Measurements from ENCODE around the gene S100A10.

S100A10 gene

DNA sequence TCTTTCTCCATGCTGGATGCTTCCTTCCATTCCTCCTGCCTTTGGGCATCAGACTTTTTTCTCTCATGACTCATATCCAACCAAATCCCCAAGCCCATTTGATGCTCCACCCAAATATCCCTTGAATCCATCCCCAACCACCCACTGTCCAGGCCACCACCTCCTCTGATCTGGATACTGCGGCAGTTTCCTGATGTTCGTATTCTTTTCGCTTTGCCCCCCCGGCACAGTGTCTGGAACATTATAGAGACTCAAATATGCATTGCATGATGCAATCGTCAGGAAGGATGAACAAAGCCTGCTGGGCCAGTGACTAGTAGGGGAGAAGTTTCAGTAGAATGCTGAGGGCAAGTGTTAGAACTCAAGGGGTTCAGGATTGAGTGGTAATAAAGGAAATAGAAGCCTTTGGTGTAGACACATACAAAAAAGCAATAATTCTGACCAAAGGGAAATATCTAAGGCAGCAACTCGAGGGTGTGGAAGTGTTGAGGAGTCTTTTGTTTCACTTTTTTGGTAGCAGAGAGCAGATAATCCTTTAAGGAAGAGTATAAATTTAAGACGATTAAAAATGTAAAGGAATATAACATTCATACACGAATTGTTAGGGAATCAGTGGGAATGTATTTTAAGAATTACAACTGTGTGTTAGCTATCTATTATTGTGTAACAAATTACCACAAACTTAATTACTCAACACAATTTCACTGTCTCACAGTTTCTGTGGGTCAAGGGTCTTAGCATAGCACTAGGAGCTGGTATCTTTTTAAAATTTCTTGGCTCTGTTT, 35.7 kb upstream of the S100A10 start:
- Mint-ChIP-seq H3K27me3 (ENCODE audit: low read depth) (no peaks in the 10 kb centered on the region), H3K4me1 (peaks cover 5% of the 10 kb centered on the region), H3K4me3 (no peak overlapping the region), H3K27ac (no peak overlapping the region), H3K36me3 (ENCODE audit: low read depth) (peaks cover 39% of the 10 kb centered on the region), H3K9me3 (no peaks in the 10 kb centered on the region)
- TF ChIP-seq, protein P1, sequence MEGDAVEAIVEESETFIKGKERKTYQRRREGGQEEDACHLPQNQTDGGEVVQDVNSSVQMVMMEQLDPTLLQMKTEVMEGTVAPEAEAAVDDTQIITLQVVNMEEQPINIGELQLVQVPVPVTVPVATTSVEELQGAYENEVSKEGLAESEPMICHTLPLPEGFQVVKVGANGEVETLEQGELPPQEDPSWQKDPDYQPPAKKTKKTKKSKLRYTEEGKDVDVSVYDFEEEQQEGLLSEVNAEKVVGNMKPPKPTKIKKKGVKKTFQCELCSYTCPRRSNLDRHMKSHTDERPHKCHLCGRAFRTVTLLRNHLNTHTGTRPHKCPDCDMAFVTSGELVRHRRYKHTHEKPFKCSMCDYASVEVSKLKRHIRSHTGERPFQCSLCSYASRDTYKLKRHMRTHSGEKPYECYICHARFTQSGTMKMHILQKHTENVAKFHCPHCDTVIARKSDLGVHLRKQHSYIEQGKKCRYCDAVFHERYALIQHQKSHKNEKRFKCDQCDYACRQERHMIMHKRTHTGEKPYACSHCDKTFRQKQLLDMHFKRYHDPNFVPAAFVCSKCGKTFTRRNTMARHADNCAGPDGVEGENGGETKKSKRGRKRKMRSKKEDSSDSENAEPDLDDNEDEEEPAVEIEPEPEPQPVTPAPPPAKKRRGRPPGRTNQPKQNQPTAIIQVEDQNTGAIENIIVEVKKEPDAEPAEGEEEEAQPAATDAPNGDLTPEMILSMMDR (IDR thresholded peaks at IDR 0.05; ENCODE audit: unreplicated experiment in 3 of 3) = no peak

DNA sequence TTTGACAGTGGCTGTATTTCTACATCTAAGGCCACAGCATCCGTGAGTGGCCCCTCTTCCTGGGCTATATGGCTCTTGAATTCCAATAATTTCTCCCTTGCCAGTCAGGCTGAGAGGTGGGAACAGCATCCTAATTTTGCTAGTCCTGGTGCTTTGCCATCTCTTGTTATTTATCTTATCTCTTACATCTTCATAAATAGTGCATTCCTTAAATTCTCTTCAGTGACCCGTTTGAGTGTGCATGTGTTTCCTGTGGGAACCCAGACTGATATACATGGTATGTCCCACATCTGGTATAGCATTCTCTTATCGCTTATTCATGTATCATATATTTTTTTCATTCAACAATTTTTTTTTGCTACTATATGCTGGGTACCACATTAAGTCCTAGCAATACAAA, 33.2 kb upstream of the S100A10 start:
- Mint-ChIP-seq H3K27me3 (ENCODE audit: low read depth) (no peaks in the 10 kb centered on the region), H3K36me3 (ENCODE audit: low read depth) (peaks cover 23% of the 10 kb centered on the region), H3K27ac (no peak overlapping the region), H3K4me3 (no peak overlapping the region), H3K9me3 (no peaks in the 10 kb centered on the region), H3K4me1 (peaks cover 13% of the 10 kb centered on the region)
- TF ChIP-seq, protein P1 (IDR thresholded peaks at IDR 0.05; ENCODE audit: unreplicated experiment in 3 of 3) = no peak

DNA sequence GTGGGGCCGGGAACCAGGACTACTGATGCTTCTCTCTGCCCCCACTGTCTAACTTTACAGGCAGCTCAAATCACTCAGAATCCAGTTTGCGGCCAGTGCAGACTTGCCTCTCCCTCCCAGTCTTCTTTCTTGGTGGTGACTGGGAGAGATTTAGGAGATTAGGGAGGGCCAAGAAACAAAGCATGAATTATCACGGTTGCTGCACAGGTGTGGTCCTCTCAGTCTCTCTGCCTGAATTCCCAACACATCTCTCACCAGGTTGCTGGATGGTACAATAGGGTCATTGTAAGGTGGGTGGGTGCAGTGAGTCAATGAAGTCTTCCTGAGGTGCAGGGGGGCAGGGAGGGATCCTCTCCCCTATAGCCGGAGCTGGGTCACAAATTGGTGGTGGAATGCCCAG, 30.6 kb upstream of the S100A10 start:
- Mint-ChIP-seq H3K27ac (no peak overlapping the region), H3K27me3 (ENCODE audit: low read depth) (peaks cover 3% of the 10 kb centered on the region), H3K4me3 (no peak overlapping the region), H3K4me1 (peaks cover 15% of the 10 kb centered on the region), H3K9me3 (no peaks in the 10 kb centered on the region), H3K36me3 (ENCODE audit: low read depth) (peaks cover 6% of the 10 kb centered on the region)
- TF ChIP-seq, protein P1 (IDR thresholded peaks at IDR 0.05; ENCODE audit: unreplicated experiment in 3 of 3) = no peak

DNA sequence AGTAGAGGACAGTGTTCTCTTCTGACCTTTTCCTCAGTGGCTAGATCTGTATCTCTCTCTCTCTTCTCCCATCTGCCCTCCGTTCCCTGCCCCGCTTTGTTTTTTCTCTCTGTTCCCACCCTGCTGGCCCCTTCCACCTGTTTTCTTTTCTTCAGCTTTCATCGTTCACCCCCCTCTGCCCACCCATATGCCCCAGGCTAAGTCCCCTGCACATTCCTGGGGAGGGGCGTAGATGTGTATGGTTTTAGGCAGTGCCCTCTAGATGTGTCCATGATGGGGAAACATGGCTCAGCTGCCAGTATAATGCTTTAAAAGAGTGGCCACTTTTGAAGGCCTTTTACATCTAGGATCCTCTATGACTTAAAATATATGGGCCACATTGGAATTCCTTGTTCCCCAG, 29.6 kb upstream of the S100A10 start:
- peaks cover 3% of the 10 kb centered on the region for H3K27me3 Mint-ChIP-seq (ENCODE audit: low read depth)
- peaks cover 15% of the 10 kb centered on the region for H3K4me1 Mint-ChIP-seq
- TF ChIP-seq, protein P1 (IDR thresholded peaks at IDR 0.05; ENCODE audit: unreplicated experiment in 3 of 3) = no peak
- no peaks in the 10 kb centered on the region for H3K36me3 Mint-ChIP-seq (ENCODE audit: low read depth)
- no peaks in the 10 kb centered on the region for H3K9me3 Mint-ChIP-seq
- no peak overlapping the region for H3K4me3 Mint-ChIP-seq
- H3K27ac Mint-ChIP-seq = no peak overlapping the region

DNA sequence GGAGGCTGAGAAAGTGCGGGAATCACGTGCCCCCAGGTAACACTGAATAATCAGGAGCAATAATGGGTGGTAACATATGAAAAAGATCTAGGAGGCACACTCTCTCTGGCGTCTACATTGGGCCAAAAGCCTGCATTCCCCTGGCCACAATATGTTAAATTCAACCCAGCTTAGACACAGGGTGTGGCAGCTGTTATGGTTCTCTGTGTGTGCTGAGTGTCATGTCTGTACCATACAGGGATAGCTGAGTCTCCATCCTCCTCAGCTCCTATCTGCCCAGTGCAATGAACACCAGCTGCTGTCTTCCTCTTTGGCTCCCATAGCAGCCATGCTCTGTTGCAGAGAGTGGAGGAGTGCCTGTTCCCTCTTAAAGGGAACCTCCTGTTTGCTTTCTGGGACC, 28.8 kb upstream of the S100A10 start:
- no peak overlapping the region for H3K27ac Mint-ChIP-seq
- H3K9me3 Mint-ChIP-seq = no peaks in the 10 kb centered on the region
- no peak overlapping the region for H3K4me3 Mint-ChIP-seq
- H3K36me3 Mint-ChIP-seq (ENCODE audit: low read depth) = no peaks in the 10 kb centered on the region
- H3K27me3 Mint-ChIP-seq (ENCODE audit: low read depth) = peaks cover 3% of the 10 kb centered on the region
- H3K4me1 Mint-ChIP-seq = peaks cover 15% of the 10 kb centered on the region
- TF ChIP-seq, protein P1 (IDR thresholded peaks at IDR 0.05; ENCODE audit: unreplicated experiment in 3 of 3) = no peak

DNA sequence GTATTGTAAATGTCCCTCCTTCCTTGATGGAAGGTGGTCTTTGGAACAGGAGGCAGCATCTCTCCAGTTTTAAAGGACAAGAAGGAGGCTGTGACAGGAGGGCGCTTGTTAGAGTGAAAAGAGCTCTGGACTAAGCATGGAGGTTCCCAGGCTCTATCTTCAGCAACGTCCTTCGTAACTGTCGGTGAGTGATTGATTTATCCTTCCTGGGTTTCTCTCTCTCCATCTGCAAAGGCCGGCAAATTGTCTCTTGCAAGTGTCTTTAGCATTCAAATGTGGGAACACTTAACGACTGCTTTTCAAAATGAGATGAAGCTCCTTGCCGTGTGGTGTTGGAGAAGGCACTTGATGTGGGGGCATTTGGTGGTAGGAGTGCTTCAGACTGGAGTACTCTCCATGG, 27.9 kb upstream of the S100A10 start:
- H3K27ac Mint-ChIP-seq = no peak overlapping the region
- TF ChIP-seq, protein P1 (IDR thresholded peaks at IDR 0.05; ENCODE audit: unreplicated experiment in 3 of 3) = no peak
- peaks cover 3% of the 10 kb centered on the region for H3K27me3 Mint-ChIP-seq (ENCODE audit: low read depth)
- no peak overlapping the region for H3K4me3 Mint-ChIP-seq
- H3K36me3 Mint-ChIP-seq (ENCODE audit: low read depth) = no peaks in the 10 kb centered on the region
- H3K9me3 Mint-ChIP-seq = no peaks in the 10 kb centered on the region
- peaks cover 15% of the 10 kb centered on the region for H3K4me1 Mint-ChIP-seq
